Endothelial cell (in vitro differentiated cells): ENCODE measurements around the gene SERINC2. TPM values are rescaled to one million over a fixed set of nuclear protein-coding genes. Genes with fewer than 3 reads are reported as not detected.

ENCODE experiments used
- DNase-seq: peaks from one replicate; pipeline ENCODE4 v3.0.0; 2021; ENCODE audit warnings: low spot score
- H3K27ac Mint-ChIP-seq: one replicate; pipeline ENCODE4 v1.8.0; 2021; ENCODE audit warnings: mixed read lengths, inconsistent platforms; ENCODE audit not compliant: unreplicated experiment
- H3K27me3 Mint-ChIP-seq: one replicate; pipeline ENCODE4 v1.8.0; 2021; ENCODE audit warnings: mild to moderate bottlenecking, moderate library complexity, mixed read lengths, inconsistent platforms; ENCODE audit not compliant: unreplicated experiment
- H3K36me3 Mint-ChIP-seq: one replicate; pipeline ENCODE4 v1.8.0; 2021; ENCODE audit warnings: mild to moderate bottlenecking, low read depth, mixed read lengths, inconsistent platforms; ENCODE audit not compliant: unreplicated experiment
- H3K4me1 Mint-ChIP-seq: one replicate; pipeline ENCODE4 v1.8.0; 2021; ENCODE audit warnings: mild to moderate bottlenecking, mixed read lengths, inconsistent platforms; ENCODE audit not compliant: unreplicated experiment
- H3K4me3 Mint-ChIP-seq: one replicate; pipeline ENCODE4 v1.8.0; 2021; ENCODE audit warnings: mild to moderate bottlenecking, mixed read lengths, inconsistent platforms; ENCODE audit not compliant: unreplicated experiment
- H3K9me3 Mint-ChIP-seq: one replicate; pipeline ENCODE4 v1.8.0; 2021; ENCODE audit warnings: mixed read lengths, inconsistent platforms; ENCODE audit not compliant: unreplicated experiment
- CTCF ChIP-seq: fragments of 200-600 bp; sonication (generic); IDR thresholded peaks from one replicate; pipeline ENCODE4 v1.5.0; 2021; ENCODE audit warnings: antibody characterized with exemption; ENCODE audit not compliant: unreplicated experiment
- total RNA-seq: library from RNA; stranded (reverse); fragmentation: NEBNext Ultra II Directional; extraction: Animal tissue kit (Norgen Biotek cat#: 25700); gene quantifications from one replicate; pipeline ENCODE4 v1.2.1, GENCODE V29; 2021; ENCODE audit not compliant: unreplicated experiment

Gene SERINC2
- total RNA-seq, 1 donor from 2014 or later, result 23.6 TPM

GRCh38 chr1:31407029-31407626, 5.9 kb upstream of the SERINC2 start:
- DNase-seq, result peak; percentile 44
- Mint-ChIP-seq H3K36me3 (no peaks in the 10 kb centered on the region), H3K27me3 (peaks cover 12% of the 10 kb centered on the region), H3K9me3 (no peaks in the 10 kb centered on the region), H3K4me1 (peaks cover 6% of the 10 kb centered on the region), H3K27ac (no peak overlapping the region), H3K4me3 (peak overlapping the region; percentile 31)
- TF ChIP-seq CTCF, result no peak

- Mint-ChIP-seq H3K27ac (no peak overlapping the region), H3K27me3 (peaks cover 18% of the 10 kb centered on the region), H3K36me3 (no peaks in the 10 kb centered on the region), H3K4me1 (peaks cover 8% of the 10 kb centered on the region), H3K4me3 (no peak overlapping the region), H3K9me3 (no peaks in the 10 kb centered on the region)
- no peak for TF ChIP-seq CTCF
- DNase-seq, result no peak
These were observed 4.2 kb upstream of the SERINC2 start for GRCh38 chr1:31408788-31409318.

GRCh38 chr1:31409946-31410858, 2.8 kb upstream of the SERINC2 start:
- no peaks in the 10 kb centered on the region for H3K36me3 Mint-ChIP-seq
- H3K27ac Mint-ChIP-seq, result no peak overlapping the region
- peaks cover 15% of the 10 kb centered on the region for H3K4me1 Mint-ChIP-seq
- no peaks in the 10 kb centered on the region for H3K9me3 Mint-ChIP-seq
- peaks cover 16% of the 10 kb centered on the region for H3K27me3 Mint-ChIP-seq
- DNase-seq, result no peak
- no peak for TF ChIP-seq CTCF
- H3K4me3 Mint-ChIP-seq, result no peak overlapping the region

GRCh38 chr1:31410871-31411270, 2.1 kb upstream of the SERINC2 start:
- Mint-ChIP-seq H3K27ac (no peak overlapping the region), H3K36me3 (no peaks in the 10 kb centered on the region), H3K27me3 (peaks cover 16% of the 10 kb centered on the region), H3K9me3 (no peaks in the 10 kb centered on the region), H3K4me1 (peaks cover 21% of the 10 kb centered on the region), H3K4me3 (no peak overlapping the region)
- no peak for TF ChIP-seq CTCF
- DNase-seq, result no peak

- H3K27me3 Mint-ChIP-seq, result peaks cover 16% of the 10 kb centered on the region
- no peak overlapping the region for H3K27ac Mint-ChIP-seq
- H3K36me3 Mint-ChIP-seq, result peaks cover 1% of the 10 kb centered on the region
- peaks cover 24% of the 10 kb centered on the region for H3K4me1 Mint-ChIP-seq
- no peak for DNase-seq
- H3K4me3 Mint-ChIP-seq, result peak overlapping the region; percentile 84
- no peaks in the 10 kb centered on the region for H3K9me3 Mint-ChIP-seq
- TF ChIP-seq CTCF, result no peak
These were observed 808 bp upstream of the SERINC2 start for GRCh38 chr1:31412205-31412604.
